Stimulated activated CD8-positive, alpha-beta memory T cell treated with anti-CD3 and anti-CD28 coated beads, Interleukin-15, amount 100 ng/mL, for 4 hours (primary cell): ENCODE measurements around the gene SH3TC2.

Source experiments
- DNase-seq, 2 donors: peaks; one replicate each; pipeline ENCODE4 v3.0.0-alpha.2; 2020; ENCODE audit warnings: low read depth in 2 of 2

Gene SH3TC2

DNA sequence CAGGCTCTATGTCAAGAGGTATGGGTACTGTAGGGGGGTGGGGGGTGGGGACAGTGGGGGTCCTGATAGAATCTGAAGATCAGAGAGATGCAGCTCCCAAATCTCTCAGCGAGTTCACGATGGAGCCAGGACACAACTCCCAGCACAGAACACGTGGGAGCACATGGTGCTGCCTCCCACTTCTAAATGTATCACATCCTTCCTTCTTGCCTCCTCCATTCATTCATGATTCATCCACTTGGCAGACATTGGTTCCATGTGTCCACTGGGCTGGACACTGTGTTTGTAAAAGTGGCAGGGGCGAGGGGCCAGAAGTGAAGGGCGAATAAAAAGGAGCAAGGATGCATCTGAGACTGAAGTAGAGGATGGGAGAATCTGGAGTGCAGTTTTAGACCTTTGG is 33.9 kb downstream of the SH3TC2 start:
- no peak for DNase-seq

DNA sequence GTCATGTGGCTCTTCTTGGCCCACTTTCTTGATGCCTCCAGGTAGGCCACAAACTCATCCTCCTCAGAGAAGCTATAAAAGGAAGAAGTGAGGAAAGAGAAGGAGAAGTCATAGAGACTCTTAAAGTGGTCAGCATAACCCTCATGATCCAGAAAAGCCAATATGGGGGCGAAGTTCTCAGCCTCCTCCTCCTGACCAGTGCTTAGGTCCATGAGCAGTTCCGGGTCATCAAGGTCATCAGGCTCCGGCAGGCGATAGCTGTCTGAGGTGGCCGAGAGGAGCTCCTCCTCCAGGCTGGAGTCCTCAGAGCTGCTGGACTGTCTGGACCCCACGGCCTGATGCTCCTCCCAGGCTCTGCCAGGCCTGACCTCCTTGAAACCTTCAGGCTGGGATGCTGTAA is 34.7 kb downstream of the SH3TC2 start:
- DNase-seq: no peak

DNA sequence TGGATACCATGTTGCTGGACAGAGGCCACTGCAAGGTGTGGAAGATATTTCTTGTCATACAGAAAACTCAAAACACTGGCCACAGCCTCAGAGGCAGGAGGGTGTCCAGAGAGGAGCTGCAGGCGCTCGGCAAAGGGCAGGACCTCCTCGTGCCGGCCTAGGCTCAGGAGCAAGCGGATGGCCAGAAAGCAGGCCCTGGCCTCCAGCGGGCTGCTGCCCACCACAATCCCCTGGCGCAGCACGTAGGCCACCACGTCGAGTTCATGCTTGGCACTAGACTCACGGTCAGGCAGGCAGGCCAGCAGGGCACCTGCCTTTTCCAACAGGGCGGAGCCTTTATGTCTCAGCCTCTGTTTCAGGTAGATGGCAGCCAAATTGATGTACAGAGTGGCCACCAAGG is 35.2 kb downstream of the SH3TC2 start:
- DNase-seq: no peak

DNA sequence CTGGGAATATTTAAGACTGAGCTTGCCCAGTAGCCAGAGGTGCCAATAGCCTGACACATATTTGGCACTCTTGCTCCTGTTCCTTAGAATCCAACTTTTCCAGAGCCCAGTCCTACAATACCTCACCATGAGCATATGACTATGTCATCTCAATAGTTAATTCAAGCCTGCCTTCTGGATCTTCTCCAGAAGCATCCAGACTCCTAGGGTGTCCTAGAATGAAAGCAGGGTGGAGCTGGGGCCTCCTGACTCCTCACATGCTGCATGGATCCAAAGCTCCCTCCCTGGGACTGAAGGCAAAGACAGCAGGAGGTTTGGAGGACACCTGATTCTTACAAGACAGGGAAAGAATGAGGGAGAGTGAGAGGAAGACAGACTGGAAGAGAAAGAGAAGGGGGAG is 37.9 kb downstream of the SH3TC2 start:
- no peak for DNase-seq

DNA sequence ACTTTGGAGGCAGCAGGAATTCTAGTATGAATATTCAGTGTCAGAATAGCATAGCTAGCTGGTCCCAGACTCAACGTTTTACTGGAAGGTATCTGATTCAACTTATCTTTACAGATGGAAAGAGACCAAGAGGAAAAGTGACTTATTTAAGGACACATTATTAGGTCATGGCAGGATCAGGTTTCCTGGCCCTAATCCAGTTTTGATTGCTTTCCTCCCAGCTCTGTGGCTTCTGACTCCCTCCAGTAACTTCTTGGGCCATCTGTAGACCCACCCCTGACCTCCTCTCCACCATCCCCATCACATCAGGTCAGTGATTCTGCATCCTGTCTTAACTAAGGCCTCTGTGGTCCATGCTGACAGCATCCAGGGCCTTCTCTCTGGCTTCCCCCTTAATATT is 38.4 kb downstream of the SH3TC2 start:
- no peak for DNase-seq

DNA sequence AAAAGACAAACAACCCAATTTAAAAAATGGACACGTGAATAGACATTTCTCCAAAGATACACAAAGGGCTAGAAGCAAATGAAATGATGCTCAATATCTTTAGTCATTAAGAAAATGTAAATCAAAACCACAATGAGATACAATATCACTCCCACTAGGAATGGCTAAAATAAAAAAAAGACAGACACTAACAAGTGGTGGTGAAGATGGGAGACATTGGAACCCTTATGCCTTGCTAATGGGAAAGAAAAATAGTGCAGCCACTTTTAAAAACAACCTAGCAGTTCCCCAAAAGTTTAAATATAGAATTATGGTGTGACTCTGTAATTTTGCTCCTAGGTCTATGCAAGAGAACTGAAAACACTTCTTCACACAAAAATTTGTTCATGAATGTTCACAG is 40.7 kb downstream of the SH3TC2 start:
- no peak for DNase-seq

DNA sequence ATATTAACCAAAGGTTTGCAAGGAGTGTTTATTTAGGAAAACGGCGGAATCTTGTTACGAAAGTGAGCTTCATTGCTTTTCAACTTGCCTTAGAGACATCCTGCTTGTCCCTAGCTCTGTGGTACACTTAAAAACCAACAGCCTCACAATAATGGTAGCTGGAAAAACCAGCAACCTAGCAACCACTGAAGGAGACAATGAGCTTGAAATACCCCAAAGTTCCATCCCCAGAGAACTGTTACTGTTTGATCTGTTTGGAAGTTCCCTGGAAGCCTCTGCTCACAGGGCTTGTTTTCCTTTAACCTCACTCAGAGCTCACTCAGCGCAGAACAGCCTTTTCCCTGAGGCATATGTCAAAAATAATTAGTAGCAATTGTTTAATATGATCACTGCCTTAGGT is 43.2 kb downstream of the SH3TC2 start:
- DNase-seq: no peak

DNA sequence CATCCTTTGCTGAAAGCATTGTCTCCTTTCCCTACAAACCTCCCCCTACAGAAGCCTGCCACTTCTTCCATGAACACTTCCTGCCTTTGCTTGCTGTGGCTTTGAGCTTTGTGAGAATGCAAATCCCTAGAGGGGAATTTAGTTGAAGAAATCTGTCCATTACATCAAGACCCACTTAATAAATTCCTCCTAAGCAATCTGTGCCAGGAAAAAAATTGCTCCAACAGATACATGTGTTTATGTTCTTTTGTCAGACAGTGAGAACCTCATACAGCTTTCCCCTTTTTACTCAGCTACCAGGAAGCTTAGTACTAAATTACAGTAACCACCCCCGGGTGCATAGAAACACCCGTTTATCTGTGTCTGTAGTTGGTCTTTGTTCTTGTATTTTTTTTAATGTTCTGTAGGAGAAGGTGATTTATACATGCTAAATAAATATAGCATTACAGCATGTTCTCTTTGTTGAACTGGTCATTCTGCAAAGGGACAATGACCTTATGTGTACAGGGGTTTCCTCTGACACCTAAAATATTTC is 43.9 kb downstream of the SH3TC2 start:
- no peak for DNase-seq

DNA sequence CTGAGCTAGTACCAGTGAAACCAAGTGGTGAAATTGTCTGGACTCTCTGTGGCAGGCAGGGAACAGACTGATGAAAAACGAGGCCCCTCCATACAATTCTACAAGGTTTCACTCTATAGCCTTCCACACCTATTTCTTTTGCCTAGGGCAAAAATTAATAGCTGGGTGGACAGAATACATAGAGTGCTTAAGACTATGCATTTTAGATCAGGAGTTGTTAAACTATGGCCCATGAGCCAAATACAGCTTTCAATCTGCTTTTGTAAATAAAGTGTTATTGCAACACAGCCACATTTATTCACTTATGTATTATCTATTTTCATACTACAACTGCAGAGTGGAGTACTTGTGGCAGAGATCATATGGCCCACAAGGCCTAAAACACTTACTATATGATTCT is 45.2 kb downstream of the SH3TC2 start:
- no peak for DNase-seq

DNA sequence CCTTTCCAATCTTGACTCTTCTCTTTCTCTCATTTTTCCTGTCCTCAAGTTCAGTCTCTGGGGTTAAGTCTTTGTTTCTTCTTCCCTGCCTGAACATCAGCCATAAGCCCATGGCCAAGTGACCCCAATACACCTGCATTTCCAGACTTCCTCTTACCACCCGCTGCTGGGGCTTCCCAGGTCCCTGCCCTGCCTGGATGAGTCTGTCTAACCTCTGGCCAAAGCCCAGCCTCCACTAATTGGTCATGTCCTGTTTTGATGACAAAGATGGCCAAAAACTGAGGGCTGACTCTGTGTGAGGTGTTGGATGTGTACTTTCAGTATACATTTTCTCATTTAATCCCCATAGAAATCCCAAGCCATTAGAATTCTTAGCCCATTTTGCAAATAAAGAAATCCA is 47.3 kb downstream of the SH3TC2 start:
- DNase-seq: no peak

DNA sequence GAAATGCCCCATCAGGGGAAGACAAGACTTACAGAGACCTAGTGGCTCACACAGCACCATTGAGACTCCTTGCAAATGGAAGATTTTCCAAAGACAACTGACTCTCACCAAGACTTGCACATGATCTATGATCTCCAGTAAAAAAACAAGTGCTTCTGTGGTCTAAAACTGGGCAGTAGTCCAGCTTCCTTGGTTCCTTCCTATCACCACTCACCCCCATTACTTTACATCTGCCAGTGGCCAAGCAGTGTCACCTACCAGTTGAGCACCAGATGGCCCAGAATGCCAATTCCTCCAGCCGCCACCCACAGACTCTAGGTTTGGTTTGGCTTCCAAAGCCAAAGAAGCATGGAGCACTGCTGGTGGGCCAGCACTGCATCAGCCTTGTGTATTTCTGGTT is 47.7 kb downstream of the SH3TC2 start:
- no peak for DNase-seq

DNA sequence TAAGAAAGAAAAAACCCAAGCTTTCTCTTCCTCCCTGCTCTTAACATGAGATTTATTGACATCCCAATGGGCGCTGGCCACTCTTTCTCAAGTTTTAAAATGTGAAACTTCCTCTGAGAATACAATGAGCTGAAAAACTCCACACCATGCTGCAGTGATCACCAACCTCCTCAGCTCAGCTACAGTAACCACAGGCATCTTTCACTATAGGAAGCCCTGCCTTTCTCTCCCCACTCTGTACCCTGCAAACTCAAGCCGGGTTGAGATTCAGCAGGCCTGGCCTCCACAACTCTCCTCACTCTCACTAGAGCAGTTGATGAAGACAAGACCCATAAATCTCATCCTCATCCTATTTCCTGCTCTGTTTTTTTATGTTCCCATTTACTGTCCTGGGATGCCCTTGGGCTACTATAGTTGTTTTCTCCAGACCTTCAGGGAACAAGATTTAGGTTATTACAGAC is 48.3 kb downstream of the SH3TC2 start:
- DNase-seq: no peak

DNA sequence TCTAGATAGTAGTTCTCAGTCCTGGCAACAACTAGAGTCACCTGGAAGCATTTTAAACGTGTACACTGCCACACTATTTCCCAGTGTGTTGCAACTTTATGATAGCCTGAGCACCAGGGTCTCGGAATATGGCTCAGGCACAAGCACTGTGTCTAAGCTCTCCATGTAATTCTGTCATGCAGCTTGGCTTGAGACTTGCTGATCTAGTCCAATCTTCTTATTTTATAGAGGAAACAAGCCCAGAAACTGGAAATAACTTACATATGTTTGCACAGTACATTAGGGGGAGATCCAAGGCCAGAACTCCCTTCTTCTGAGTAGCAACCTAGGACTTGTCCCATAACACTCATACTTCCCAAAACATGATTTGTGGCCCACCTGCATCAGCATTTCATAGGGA is 49.1 kb downstream of the SH3TC2 start:
- DNase-seq: no peak

DNA sequence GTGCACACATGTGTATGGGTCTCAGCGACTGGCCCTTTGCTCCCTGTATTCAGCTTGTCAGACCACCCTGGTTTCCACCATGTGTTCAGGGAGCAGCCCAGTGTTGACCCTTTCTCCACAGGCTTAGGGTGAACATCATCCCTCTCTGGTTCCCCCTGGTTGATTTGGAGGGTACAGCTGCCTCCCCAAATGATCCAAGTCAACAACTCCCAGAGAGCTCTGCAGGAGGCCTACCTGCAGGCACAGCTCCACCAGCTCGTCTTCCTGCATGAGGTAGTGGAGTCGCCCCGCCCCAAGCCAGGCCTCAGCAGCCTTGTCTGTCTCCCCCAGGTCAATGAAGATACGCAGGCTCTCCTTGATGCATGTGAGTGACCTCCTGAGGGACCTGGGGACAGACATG is 50.5 kb downstream of the SH3TC2 start:
- DNase-seq: no peak

DNA sequence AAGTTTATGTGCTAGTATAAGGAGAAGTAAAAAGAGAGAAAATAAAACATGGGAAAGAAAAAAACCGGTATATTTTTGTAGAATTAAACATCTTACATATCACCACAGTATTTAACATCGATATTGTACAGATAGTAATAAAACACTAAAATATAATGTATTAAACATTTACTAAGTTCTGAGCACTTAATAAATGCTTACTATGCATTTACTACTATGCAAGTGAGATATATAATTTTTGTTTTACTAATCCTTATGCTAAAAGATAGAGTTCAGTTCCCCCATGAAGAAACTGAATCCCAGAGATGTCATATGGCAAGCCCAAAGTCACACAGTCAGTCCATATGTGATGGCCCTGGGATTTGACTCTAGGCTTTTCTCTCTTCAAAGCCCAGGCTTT is 51.1 kb downstream of the SH3TC2 start:
- no peak for DNase-seq

DNA sequence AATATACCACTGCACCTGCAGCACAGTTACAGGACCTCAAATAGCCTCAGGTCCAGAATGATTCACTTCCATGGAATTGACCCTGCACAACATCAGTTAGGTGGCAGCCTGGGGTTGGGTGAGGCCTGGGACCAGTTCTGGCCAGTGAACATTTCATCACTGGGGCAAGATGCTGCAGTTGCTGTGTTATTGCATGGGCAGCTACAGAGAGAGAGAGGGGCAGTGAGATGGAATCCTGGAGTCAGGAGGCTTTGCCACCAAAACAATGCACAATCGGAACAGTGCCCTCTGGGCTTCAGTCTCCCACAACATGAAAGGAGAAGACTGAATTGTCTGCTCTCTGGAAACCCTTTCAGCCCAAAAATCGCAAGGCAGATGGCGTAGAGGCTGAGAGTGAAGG is 51.8 kb downstream of the SH3TC2 start:
- no peak for DNase-seq

DNA sequence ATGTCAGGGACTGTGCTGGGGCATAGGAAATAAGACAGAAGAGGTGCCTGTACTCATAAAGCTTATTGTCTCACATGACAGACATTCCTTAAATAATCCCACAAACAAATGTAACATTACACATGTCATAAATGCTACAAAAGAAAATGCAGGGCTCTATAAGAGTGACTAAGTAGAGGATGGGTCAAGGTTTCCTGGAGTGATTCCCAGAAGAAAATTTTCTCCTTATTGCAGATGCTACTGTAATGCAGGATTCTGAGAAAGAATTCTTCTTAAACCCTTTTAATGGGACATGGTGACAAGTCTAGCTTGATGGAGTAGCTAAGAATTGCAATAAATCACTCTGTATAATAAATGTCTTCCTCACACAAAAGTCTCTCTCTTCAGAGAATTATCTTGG is 55.7 kb downstream of the SH3TC2 start:
- no peak for DNase-seq

DNA sequence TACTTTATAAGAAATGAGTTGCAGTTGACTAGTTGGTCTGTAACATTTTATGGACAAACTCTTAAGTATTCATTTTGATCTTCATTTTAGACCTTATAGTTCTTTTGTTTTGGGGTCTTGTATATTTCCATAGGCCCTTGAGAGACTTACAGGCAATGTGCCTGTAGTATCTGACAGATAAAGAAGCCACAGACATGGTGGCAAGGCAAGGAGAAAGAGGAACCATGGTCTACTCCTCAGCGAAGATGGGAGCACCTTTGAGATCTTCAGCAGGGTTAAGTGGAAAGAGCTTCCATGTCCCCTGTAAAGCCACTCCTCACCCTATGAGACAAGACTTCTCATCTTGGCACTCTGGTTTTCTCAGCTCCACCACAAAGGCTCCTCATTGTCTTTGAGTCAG is 56.4 kb downstream of the SH3TC2 start:
- DNase-seq: no peak

DNA sequence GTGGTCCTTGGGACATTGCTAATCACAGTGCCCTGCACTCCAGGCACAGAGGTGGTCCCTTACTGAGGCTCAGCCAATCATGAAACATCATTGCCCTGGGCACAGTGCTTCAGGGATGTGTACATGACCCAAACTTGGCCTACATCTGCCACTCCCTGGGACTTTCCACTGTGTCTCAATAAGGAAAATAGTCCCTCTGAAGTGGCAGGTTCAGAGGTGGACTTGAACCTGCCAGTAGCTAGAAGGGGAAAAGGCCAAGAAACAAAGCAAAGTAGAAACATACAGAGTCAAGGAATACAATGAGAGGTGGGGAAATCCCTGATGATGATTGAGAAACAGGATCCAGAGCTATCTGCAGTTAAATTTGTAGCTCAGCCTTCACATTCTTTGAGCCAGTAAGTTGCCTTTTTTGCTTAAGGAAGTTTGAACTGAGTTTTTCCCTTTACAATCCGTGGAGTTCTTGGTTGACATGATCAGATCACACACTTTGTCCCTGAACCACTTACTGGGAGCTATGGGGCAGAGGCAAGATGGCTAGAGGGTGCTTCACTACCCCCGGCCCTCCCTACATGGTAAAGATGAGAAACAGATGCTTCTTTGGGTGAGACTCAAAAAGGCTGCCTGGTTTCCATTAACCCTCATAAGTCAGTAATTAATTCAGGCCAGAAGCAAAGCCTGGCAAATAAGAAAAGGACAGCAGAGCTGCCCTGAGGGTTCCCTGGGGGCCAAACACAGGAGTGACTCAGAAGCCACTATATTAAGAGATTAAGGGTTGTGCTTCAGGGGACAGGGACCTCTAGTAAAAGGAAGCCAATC is 57.6 kb downstream of the SH3TC2 start:
- DNase-seq: no peak

DNA sequence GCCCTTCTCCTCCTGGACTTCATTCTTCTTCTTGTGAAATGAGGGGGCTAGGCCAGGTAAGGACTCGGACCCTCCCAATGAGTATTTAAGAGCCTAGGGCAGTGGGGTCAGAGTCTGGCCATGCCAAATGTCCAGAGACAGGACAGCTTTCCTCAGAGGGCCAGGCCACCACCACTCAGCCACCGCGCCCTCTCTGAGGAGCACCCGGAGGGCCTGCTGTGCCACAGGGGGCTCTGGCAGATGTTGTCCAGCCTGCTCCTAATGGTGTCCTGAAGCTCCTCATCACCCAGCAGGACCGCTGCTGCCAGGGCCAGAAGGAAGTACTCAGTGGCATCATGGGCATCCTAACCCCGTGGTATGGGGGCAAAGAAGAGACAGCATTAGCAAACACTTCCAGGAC is 58.3 kb downstream of the SH3TC2 start:
- no peak for DNase-seq

DNA sequence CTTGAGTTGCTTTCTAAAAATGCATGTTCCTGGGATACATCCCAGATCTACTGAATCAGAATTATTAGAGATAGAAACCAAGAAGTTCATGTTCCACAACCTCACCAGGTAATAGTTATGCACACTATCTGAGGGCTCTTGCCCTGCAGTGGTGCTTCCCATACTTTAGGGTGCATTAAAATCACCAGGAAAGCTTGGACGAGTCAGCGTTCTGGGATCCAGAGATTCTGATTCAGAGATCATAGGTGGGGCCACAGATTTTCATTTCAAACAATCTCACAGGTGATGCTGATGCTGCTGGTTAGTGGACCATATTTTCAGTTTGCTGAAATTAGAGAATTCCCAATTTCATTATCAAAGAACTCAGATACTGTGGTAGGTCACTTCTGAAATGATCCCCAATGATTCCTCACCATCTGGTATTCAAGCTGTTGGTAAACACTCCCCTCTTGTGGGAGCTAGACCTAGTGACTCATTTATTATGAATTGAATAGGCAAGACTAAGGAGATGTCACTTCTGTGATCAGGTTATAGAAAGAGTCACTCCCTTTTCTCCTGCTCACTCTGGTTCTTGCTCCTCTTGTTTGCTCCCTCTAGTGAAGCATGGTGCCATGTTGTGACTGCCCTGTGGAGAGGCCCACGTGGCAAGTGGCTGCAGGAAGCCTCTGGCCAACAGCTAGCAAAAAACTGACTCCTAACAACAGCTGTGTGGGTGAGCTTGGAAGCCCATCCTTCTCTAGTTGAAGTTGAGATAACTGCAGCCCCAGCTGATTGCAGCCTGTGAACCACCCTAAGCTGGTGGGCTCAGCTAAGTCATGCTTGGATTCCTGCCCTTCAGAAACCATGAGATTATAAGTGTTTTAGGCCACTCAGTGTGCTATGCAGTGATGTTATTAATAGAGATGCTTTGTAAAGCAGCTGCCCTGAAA is 59.8 kb downstream of the SH3TC2 start:
- DNase-seq: no peak

DNA sequence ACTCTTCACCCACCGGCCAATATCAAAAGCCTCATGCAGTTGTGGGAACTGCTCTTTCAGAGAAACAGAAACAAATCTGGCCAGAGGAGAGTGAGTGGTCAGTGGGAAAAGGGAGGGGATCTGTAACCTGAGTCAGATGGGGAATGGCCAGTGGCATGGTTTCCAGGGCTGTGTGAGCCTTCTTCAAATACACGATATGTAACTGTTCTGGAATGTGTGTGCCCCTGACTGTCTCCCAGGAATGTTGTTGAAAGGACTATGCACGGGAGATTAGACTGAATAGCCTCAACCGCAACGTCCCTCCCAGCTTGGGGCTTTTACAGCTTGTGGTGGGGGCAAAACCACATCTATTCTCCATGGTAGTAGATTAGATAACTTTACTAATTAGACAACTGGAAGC is 60.8 kb downstream of the SH3TC2 start:
- DNase-seq: no peak

DNA sequence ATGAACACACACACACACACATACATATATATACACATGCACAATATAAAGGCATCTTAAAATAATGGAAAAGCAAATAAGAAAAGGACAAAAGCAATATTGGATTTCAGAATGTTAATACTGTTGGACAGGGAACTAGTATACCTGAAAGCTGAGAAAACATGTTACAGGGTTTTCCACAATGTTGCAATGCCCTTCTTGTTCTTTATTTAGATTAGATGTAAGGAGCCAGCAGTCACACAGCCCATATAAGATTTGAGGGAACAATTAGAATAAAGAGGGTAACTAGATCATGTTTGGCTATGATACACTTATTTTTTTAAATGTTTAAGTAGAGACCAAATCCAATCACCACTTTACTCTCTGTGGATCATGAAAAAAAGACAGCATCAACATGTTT is 61.7 kb downstream of the SH3TC2 start:
- no peak for DNase-seq
